ENCODE data around the gene LHX4. TPM values are rescaled to one million over a fixed set of nuclear protein-coding genes. Genes with fewer than 3 reads are reported as not detected.

Gene LHX4
- total RNA-seq, 4 donors from 2014 or later = 0.08 to 1.2 (median 0.31) TPM

DNA sequence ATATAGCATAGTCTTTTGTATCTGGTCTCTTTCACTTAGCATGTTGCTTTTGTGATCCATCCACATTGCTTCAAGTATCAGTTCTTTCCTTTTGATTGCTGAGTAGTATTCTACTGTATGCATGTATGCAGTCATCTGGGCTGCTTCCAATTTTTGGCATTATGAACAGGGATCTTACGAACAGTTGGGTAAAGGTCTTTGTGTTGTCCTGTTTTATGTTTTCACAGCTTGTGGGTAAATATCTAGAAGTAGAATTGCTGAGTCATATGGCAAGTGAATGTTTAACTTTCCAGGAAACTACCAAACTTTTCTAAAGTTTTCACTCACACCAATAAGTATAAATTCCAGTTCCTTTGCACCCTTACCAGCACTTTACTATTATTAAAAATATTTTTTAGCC is 60.9 kb downstream of the LHX4 start:
- whole genome bisulfite sequencing = 87% methylated on average over 1 of the region's 1 CpG
- H3K4me3 ChIP-seq = no peak overlapping the region
- DNase-seq (ENCODE audit: low spot score in 2 of 2) = no peak
- H3K27ac ChIP-seq = no peak overlapping the region
- no peaks in the 10 kb centered on the region for H3K4me1 ChIP-seq
- no peaks in the 10 kb centered on the region for H3K9me3 ChIP-seq
- H3K27me3 ChIP-seq = no peaks in the 10 kb centered on the region
- TF ChIP-seq CTCF (IDR thresholded peaks at IDR 0.05) (no peak), POLR2AphosphoS5 (IDR thresholded peaks at IDR 0.05) (no peak), POLR2A (IDR thresholded peaks at IDR 0.05) (no peak), EP300 (IDR thresholded peaks at IDR 0.05) (no peak)
- H3K36me3 ChIP-seq = peaks cover 4% of the 10 kb centered on the region

GRCh38 chr1:180294711-180295110 is 64.6 kb downstream of the LHX4 start:
- WGBS = 94% methylated on average over 2 of the region's 2 CpGs
- no peaks in the 10 kb centered on the region for H3K27me3 ChIP-seq
- no peaks in the 10 kb centered on the region for H3K4me1 ChIP-seq
- no peak overlapping the region for H3K4me3 ChIP-seq
- TF ChIP-seq POLR2AphosphoS5 (IDR thresholded peaks at IDR 0.05) = no peak
- no peak for TF ChIP-seq POLR2A (IDR thresholded peaks at IDR 0.05)
- no peak for TF ChIP-seq CTCF (IDR thresholded peaks at IDR 0.05)
- TF ChIP-seq EP300 (IDR thresholded peaks at IDR 0.05) = no peak
- no peak overlapping the region for H3K27ac ChIP-seq
- H3K9me3 ChIP-seq = no peaks in the 10 kb centered on the region
- no peak for DNase-seq (ENCODE audit: low spot score in 2 of 2)
- no peaks in the 10 kb centered on the region for H3K36me3 ChIP-seq

DNA sequence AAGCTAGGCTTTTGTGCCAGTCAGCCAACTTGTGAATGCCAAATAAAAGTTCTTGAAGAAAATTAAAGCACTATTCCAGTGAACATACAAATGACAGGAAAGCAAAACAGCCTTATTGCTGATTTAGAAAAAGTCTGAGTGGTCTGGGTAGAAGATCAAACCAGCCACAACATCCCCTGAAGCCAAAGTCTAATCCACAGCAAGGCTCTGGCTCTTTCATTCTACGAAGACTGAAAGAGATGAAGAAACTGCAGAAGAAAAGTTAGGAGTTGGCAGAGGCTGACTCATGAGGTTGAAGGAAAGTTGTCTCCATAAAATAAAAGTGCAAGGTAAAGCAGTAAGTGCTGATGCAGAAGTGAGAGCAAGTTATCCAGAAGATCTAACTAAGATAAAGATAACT is 65.9 kb downstream of the LHX4 start:
- TF ChIP-seq CTCF (IDR thresholded peaks at IDR 0.05) = no peak
- no peak for TF ChIP-seq POLR2A (IDR thresholded peaks at IDR 0.05)
- no peak for TF ChIP-seq EP300 (IDR thresholded peaks at IDR 0.05)
- no peak for TF ChIP-seq POLR2AphosphoS5 (IDR thresholded peaks at IDR 0.05)

DNA sequence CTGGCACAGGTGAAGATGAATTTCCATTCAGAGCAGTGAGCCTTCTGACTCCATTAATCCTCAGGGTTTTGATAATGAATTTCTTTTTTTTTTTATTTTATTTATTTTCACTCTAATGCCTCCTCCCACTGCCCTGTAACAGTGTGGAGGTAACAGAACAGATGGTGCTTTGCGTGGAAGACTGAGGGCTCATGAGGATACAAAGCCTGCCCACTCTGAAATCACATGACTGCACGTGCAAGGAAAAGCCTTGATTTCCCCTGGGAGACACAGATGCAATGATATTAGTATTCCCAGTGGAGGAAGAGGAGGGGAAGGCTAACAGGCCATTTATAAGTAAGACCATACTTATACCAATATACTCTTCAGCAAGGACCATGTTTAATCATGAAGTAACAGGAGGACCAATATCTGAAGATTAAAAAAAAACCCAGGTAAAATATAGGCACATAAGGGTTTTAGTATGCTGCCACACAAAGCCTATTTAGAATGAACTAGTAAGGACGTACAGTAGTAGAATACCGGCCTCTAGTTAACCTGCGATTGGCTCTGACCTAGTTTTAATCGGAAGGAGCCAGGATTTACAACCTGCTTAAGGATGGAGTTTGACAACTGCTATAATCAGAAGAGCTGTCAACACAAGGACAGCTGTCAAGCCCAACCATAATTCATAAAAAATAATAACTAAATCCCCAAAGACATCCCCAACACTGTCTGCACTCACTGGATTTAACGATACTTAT is 69.6 kb downstream of the LHX4 start:
- no peak for DNase-seq (ENCODE audit: low spot score in 2 of 2)
- Histone ChIP-seq H3K4me3 (no peak overlapping the region), H3K36me3 (no peaks in the 10 kb centered on the region), H3K9me3 (no peaks in the 10 kb centered on the region), H3K27me3 (no peaks in the 10 kb centered on the region), H3K4me1 (no peaks in the 10 kb centered on the region), H3K27ac (no peak overlapping the region)
- TF ChIP-seq CTCF (IDR thresholded peaks at IDR 0.05) (no peak), EP300 (IDR thresholded peaks at IDR 0.05) (no peak), POLR2AphosphoS5 (IDR thresholded peaks at IDR 0.05) (no peak), POLR2A (IDR thresholded peaks at IDR 0.05) (no peak)
- WGBS = 85% methylated on average over 7 of the region's 7 CpGs

More for the DNA sequence above, 65.9 kb downstream of the LHX4 start:
- Histone ChIP-seq H3K4me3 (no peak overlapping the region), H3K27ac (no peak overlapping the region), H3K27me3 (no peaks in the 10 kb centered on the region), H3K36me3 (no peaks in the 10 kb centered on the region), H3K4me1 (no peaks in the 10 kb centered on the region), H3K9me3 (no peaks in the 10 kb centered on the region)
- 89% methylated on average over 1 of the region's 1 CpG for WGBS
- DNase-seq (ENCODE audit: low spot score in 2 of 2) = no peak

DNA sequence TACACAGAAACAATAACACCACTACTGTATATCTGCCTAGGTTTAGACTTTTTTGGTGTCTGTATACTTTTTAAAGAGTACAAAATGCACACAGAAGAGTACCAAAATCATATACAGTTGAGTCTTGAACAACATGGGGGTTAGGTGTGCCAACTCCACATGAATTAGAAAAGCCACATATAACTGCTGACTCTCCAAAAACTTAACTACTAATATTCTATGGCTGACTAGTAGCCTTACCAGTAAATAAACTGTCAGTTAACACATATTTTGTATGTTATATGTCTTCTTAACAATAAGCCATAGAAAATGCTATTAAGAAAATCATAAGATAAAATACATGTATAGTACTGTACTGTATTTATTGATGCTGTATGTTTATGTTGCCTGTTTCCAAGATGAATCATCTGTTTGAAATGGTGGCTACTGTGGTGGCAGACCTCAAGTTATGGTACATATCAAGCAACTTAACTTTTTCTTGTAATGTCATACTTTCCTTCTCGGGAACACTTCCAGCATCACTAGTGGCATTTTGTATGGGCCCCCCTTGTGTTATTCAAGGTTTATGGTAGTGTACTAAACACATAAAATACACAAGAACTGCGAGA is 71.2 kb downstream of the LHX4 start:
- H3K4me3 ChIP-seq = no peak overlapping the region
- 86% methylated on average over 2 of the region's 2 CpGs for WGBS
- no peak for DNase-seq (ENCODE audit: low spot score in 2 of 2)
- H3K9me3 ChIP-seq = no peaks in the 10 kb centered on the region
- H3K27me3 ChIP-seq = no peaks in the 10 kb centered on the region
- no peaks in the 10 kb centered on the region for H3K36me3 ChIP-seq
- H3K4me1 ChIP-seq = no peaks in the 10 kb centered on the region
- TF ChIP-seq EP300 (IDR thresholded peaks at IDR 0.05) (no peak), POLR2A (IDR thresholded peaks at IDR 0.05) (no peak), CTCF (IDR thresholded peaks at IDR 0.05) (no peak), POLR2AphosphoS5 (IDR thresholded peaks at IDR 0.05) (no peak)
- no peak overlapping the region for H3K27ac ChIP-seq

Data from suprapubic skin (tissue), 4 donors.